Vagina (tissue), 2 donors: ENCODE data around the gene TSPAN9. TPM values are rescaled to one million over a fixed set of nuclear protein-coding genes. Genes with fewer than 3 reads are reported as not detected.
A peak's percentile ranks its signal among the peaks of the same experiment; 100 is the strongest.

ENCODE experiments used
- DNase-seq, 2 donors: peaks; one replicate each; pipeline ENCODE4 v3.0.0-alpha.2; 2017; ENCODE audit errors: extremely low spot score in 2 of 2
- H3K27ac ChIP-seq: fragments of 200-600 bp; sonication (generic); one replicate; pipeline ENCODE4 v1.5.1; 2019
- H3K27me3 ChIP-seq: fragments of 200-600 bp; sonication (generic); one replicate; pipeline ENCODE4 v1.5.1; 2019
- H3K36me3 ChIP-seq, 2 donors: fragments of 200-600 bp; sonication (generic); one replicate each; pipeline ENCODE4 v1.5.1; 2017 to 2019
- H3K4me1 ChIP-seq: fragments of 200-600 bp; sonication (generic); one replicate; pipeline ENCODE4 v1.5.1; 2019
- H3K4me3 ChIP-seq, 2 donors: fragments of 200-600 bp; sonication (generic); 1 replicate in 1 of 2; 2 replicates in 1 of 2; pipeline ENCODE4 v1.5.1; 2016 to 2019
- H3K9me3 ChIP-seq: fragments of 200-600 bp; sonication (generic); one replicate; pipeline ENCODE4 v1.5.1; 2019
- CTCF ChIP-seq, 3 experiments: fragments of 450-650 bp in 2 of 3; fragments of 200-600 bp in 1 of 3; sonication (generic) in 1 of 3; IDR thresholded peaks; one replicate each; pipeline ENCODE4 v1.5.1; 2017 to 2019; ENCODE audit warnings: antibody characterized with exemption in 3 of 3, mild to moderate bottlenecking in 2 of 3, moderate library complexity in 2 of 3
- POLR2A ChIP-seq, 2 donors: fragments of 450-650 bp; IDR thresholded peaks; one replicate each; pipeline ENCODE4 v1.6.1; 2017; ENCODE audit warnings: antibody characterized with exemption in 2 of 2, mild to moderate bottlenecking in 2 of 2, moderate library complexity in 2 of 2
- POLR2AphosphoS5 ChIP-seq, 2 donors: sonication (generic); formaldehyde crosslinking; IDR thresholded peaks; one replicate each; pipeline ENCODE4 v1.9.0; 2017; ENCODE audit warnings: antibody characterized with exemption in 2 of 2, mild to moderate bottlenecking in 2 of 2, low read depth in 1 of 2; ENCODE audit not compliant: insufficient read depth in 1 of 2
- intact Hi-C: fragments of 100-400 bp; cut with DNase I; formaldehyde crosslinking; loops from one replicate; pipeline ENCODE4 v1.15.1; 2023
- total RNA-seq: library from RNA; depleted of rRNA; stranded (reverse); fragments of >200 nt; gene quantifications from one replicate; pipeline ENCODE4 v1.2.3, GENCODE V29; 2016

The TSPAN9 gene
- total RNA-seq, 1 donor from 2014 or later = 32.2 TPM

GRCh38 chr12:3040026-3040656 lies 37.0 kb upstream of the TSPAN9 start:
- no peak for DNase-seq
- intact Hi-C loops = no loop called here
- no peak for TF ChIP-seq POLR2AphosphoS5 (IDR thresholded peaks at IDR 0.05; ENCODE audit: insufficient read depth in 1 of 2, low read depth in 1 of 2)
- TF ChIP-seq POLR2A (IDR thresholded peaks at IDR 0.05) = no peak
- no peak for TF ChIP-seq CTCF (IDR thresholded peaks at IDR 0.05)
- H3K4me1 ChIP-seq = no peaks in the 10 kb centered on the region
- H3K4me3 ChIP-seq = no peak overlapping the region
- H3K27ac ChIP-seq = no peak overlapping the region
- H3K36me3 ChIP-seq = no peaks in the 10 kb centered on the region
- no peaks in the 10 kb centered on the region for H3K9me3 ChIP-seq
- H3K27me3 ChIP-seq = no peaks in the 10 kb centered on the region

GRCh38 chr12:3040663-3041544 lies 36.3 kb upstream of the TSPAN9 start:
- no peaks in the 10 kb centered on the region for H3K27me3 ChIP-seq
- TF ChIP-seq POLR2AphosphoS5 (IDR thresholded peaks at IDR 0.05; ENCODE audit: insufficient read depth in 1 of 2, low read depth in 1 of 2) (no peak), CTCF (IDR thresholded peaks at IDR 0.05) (no peak), POLR2A (IDR thresholded peaks at IDR 0.05) (no peak)
- DNase-seq = no peak
- intact Hi-C loops = no loop called here
- no peak overlapping the region for H3K4me3 ChIP-seq
- no peaks in the 10 kb centered on the region for H3K9me3 ChIP-seq
- no peaks in the 10 kb centered on the region for H3K4me1 ChIP-seq
- H3K36me3 ChIP-seq = no peaks in the 10 kb centered on the region
- no peak overlapping the region for H3K27ac ChIP-seq

- Histone ChIP-seq H3K4me3 (no peak overlapping the region), H3K36me3 (no peaks in the 10 kb centered on the region), H3K9me3 (no peaks in the 10 kb centered on the region), H3K27me3 (no peaks in the 10 kb centered on the region), H3K27ac (no peak overlapping the region), H3K4me1 (no peaks in the 10 kb centered on the region)
- intact Hi-C loops = no loop called here
- TF ChIP-seq POLR2A (IDR thresholded peaks at IDR 0.05) = no peak
- peak; percentile 16 to 44 (median 23) for TF ChIP-seq CTCF (IDR thresholded peaks at IDR 0.05)
- no peak for DNase-seq
These were observed 35.5 kb upstream of the TSPAN9 start for GRCh38 chr12:3041558-3042164.

- Histone ChIP-seq H3K4me1 (no peaks in the 10 kb centered on the region), H3K27me3 (no peaks in the 10 kb centered on the region), H3K27ac (no peak overlapping the region), H3K9me3 (no peaks in the 10 kb centered on the region), H3K36me3 (no peaks in the 10 kb centered on the region), H3K4me3 (no peak overlapping the region)
- no peak for DNase-seq
- intact Hi-C loops = no loop called here
- TF ChIP-seq POLR2A (IDR thresholded peaks at IDR 0.05) (no peak), CTCF (IDR thresholded peaks at IDR 0.05) (no peak), POLR2AphosphoS5 (IDR thresholded peaks at IDR 0.05; ENCODE audit: insufficient read depth in 1 of 2, low read depth in 1 of 2) (no peak)
These were observed 34.8 kb upstream of the TSPAN9 start for GRCh38 chr12:3042394-3042793.
